Measurements from ENCODE around the gene ACP6.

DNA sequence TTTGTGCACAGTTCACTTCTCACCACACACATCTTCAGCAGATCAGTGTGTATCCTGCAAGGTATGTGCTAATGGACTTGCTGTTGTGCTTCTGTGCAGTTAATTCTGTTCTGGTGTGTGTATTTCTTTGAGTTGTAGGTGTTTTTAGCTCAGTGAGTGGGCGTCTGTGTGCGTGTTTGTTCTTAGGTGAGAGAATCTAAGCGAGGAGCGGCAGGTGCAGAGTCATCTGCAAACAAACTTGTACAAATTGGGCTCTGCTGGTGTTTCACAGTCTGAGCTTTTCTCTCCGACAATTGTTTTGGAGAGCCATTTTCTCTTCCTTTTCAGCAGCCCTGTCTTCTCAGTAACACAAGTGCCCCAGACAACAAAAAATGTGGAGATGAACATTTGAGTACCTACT lies 43.6 kb downstream of the ACP6 start:
- TF ChIP-seq, protein P1, sequence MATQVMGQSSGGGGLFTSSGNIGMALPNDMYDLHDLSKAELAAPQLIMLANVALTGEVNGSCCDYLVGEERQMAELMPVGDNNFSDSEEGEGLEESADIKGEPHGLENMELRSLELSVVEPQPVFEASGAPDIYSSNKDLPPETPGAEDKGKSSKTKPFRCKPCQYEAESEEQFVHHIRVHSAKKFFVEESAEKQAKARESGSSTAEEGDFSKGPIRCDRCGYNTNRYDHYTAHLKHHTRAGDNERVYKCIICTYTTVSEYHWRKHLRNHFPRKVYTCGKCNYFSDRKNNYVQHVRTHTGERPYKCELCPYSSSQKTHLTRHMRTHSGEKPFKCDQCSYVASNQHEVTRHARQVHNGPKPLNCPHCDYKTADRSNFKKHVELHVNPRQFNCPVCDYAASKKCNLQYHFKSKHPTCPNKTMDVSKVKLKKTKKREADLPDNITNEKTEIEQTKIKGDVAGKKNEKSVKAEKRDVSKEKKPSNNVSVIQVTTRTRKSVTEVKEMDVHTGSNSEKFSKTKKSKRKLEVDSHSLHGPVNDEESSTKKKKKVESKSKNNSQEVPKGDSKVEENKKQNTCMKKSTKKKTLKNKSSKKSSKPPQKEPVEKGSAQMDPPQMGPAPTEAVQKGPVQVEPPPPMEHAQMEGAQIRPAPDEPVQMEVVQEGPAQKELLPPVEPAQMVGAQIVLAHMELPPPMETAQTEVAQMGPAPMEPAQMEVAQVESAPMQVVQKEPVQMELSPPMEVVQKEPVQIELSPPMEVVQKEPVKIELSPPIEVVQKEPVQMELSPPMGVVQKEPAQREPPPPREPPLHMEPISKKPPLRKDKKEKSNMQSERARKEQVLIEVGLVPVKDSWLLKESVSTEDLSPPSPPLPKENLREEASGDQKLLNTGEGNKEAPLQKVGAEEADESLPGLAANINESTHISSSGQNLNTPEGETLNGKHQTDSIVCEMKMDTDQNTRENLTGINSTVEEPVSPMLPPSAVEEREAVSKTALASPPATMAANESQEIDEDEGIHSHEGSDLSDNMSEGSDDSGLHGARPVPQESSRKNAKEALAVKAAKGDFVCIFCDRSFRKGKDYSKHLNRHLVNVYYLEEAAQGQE (tag by site-specific recombination; IDR thresholded peaks at IDR 0.05) = no peak
- no peak for TF ChIP-seq CTCF (tag by site-specific recombination; IDR thresholded peaks at IDR 0.05)
- no peak for TF ChIP-seq ZNF624 (tag by site-specific recombination; IDR thresholded peaks at IDR 0.05)
- no peak for TF ChIP-seq ZNF654 (tag by site-specific recombination; IDR thresholded peaks at IDR 0.05; ENCODE audit: low read depth)
- TF ChIP-seq, protein P2, sequence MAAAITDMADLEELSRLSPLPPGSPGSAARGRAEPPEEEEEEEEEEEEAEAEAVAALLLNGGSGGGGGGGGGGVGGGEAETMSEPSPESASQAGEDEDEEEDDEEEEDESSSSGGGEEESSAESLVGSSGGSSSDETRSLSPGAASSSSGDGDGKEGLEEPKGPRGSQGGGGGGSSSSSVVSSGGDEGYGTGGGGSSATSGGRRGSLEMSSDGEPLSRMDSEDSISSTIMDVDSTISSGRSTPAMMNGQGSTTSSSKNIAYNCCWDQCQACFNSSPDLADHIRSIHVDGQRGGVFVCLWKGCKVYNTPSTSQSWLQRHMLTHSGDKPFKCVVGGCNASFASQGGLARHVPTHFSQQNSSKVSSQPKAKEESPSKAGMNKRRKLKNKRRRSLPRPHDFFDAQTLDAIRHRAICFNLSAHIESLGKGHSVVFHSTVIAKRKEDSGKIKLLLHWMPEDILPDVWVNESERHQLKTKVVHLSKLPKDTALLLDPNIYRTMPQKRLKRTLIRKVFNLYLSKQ (tag by site-specific recombination; IDR thresholded peaks at IDR 0.05; ENCODE audit: borderline replicate concordance) = no peak
- TF ChIP-seq ZNF169 (tag by site-specific recombination; IDR thresholded peaks at IDR 0.05) = no peak
- TF ChIP-seq PRDM2 (tag by site-specific recombination; IDR thresholded peaks at IDR 0.05; ENCODE audit: borderline replicate concordance) = no peak
- TF ChIP-seq ZNF398 (tag by site-specific recombination; IDR thresholded peaks at IDR 0.05) = no peak
- no peak for TF ChIP-seq ZEB2 (tag by site-specific recombination; IDR thresholded peaks at IDR 0.05)
- TF ChIP-seq, protein P3, sequence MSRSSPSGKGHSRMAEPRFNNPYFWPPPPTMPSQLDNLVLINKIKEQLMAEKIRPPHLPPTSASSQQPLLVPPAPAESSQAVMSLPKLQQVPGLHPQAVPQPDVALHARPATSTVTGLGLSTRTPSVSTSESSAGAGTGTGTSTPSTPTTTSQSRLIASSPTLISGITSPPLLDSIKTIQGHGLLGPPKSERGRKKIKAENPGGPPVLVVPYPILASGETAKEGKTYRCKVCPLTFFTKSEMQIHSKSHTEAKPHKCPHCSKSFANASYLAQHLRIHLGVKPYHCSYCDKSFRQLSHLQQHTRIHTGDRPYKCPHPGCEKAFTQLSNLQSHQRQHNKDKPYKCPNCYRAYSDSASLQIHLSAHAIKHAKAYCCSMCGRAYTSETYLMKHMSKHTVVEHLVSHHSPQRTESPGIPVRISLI (tag by site-specific recombination; IDR thresholded peaks at IDR 0.05) = no peak

Measured in HEK293 (cell line).